HepG2 (cell line): ENCODE data around the gene CELSR2. TPM values are rescaled to one million over a fixed set of nuclear protein-coding genes. Genes with fewer than 3 reads are reported as not detected.

Experiments used
- ATAC-seq: fragments of 200-7000 bp; cut with Tn5 transposase; 3 replicates; pipeline ENCODE4 v1.9.1; 2020; ENCODE audit warnings: mild to moderate bottlenecking, moderate library complexity
- BruUV-seq: library from RNA; stranded (reverse); fragments of 400-500 nt; replicated peaks from 2 replicates; lab custom pipeline; 2021; lab: Mats Ljungman, UMichigan
- CTCF ChIA-PET: fragments of 300-600 bp; formaldehyde crosslinking; extraction: SDS; loops from one replicate; lab custom pipeline; 2021; ENCODE audit warnings: low total read pairs, inconsistent platforms, low intra/inter-chr PET ratio; lab: Yijun Ruan, JAX
- POLR2A ChIA-PET: fragments of 350-600 bp; sonication (Branson Sonifier 250); formaldehyde crosslinking; loops from one replicate; lab custom pipeline; 2020; ENCODE audit warnings: antibody characterized with exemption, inconsistent platforms; lab: Yijun Ruan, JAX
- DNase-seq: peaks from one replicate; pipeline ENCODE4 v3.0.0-alpha.2; 2015; ENCODE audit warnings: low spot score
- FAIRE-seq: peaks from 3 replicates; lab custom pipeline; 2011; peaks lifted over from hg19 to GRCh38; lab: Jason Lieb, UNC
- H2AFZ ChIP-seq: one replicate; pipeline ENCODE4 v1.6.1; 2011; ENCODE audit warnings: low read length, inconsistent platforms
- H3K27ac ChIP-seq: fragments of 300-600 bp; 3 replicates; pipeline ENCODE4 v1.8.0; 2011; ENCODE audit warnings: mixed run types, mild to moderate bottlenecking, mixed read lengths, low read length, inconsistent platforms; ENCODE audit not compliant: insufficient read depth; ENCODE audit errors: extremely low read length
- H3K27me3 ChIP-seq, 2 experiments: fragments of 200-600 bp in 1 of 2; 2 replicates in 1 of 2; 3 replicates in 1 of 2; pipeline versions ENCODE4 v1.6.0 to v1.8.0; 2011; ENCODE audit warnings: low read length in 2 of 2, mild to moderate bottlenecking in 2 of 2, moderate library complexity in 2 of 2, inconsistent platforms in 1 of 2; ENCODE audit not compliant: insufficient read depth in 2 of 2, control insufficient read depth in 1 of 2
- H3K36me3 ChIP-seq, 2 experiments: fragments of 200-600 bp in 1 of 2; replicated peaks in 1 of 2; 2 replicates in 1 of 2; 3 replicates in 1 of 2; pipeline versions ENCODE4 v1.5.1 to v1.8.0; 2011; ENCODE audit warnings: low read length in 2 of 2, inconsistent platforms in 1 of 2; ENCODE audit not compliant: insufficient read depth in 2 of 2, control insufficient read depth in 1 of 2
- H3K4me1 ChIP-seq: 2 replicates; pipeline ENCODE4 v1.5.1; 2012; ENCODE audit warnings: low read length, inconsistent platforms; ENCODE audit not compliant: insufficient read depth
- H3K4me2 ChIP-seq: 2 replicates; pipeline ENCODE4 v1.6.0; 2011; ENCODE audit warnings: low read depth, low read length, inconsistent platforms
- H3K4me3 ChIP-seq, 3 experiments: fragments of 200-600 bp in 1 of 3; sonication (generic), shearing (Covaris generic) in 1 of 3; replicated peaks in 1 of 3; 2 replicates each; pipeline ENCODE4 v1.5.1; 2011 to 2016; ENCODE audit warnings: low read length in 3 of 3, inconsistent platforms in 2 of 3, low read depth in 2 of 3, mild to moderate bottlenecking in 2 of 3, control low read depth in 1 of 3, mixed read lengths in 1 of 3; ENCODE audit not compliant: insufficient read depth in 1 of 3
- H3K79me2 ChIP-seq: one replicate; pipeline ENCODE4 v1.6.1; 2011; ENCODE audit warnings: low read length, inconsistent platforms; ENCODE audit not compliant: insufficient read depth
- H3K9ac ChIP-seq: 2 replicates; pipeline ENCODE4 v1.6.0; 2011; ENCODE audit warnings: mild to moderate bottlenecking, low read depth, low read length, inconsistent platforms; ENCODE audit not compliant: insufficient read depth
- H3K9me3 ChIP-seq: 2 replicates; pipeline ENCODE4 v1.5.1; 2012; ENCODE audit warnings: mild to moderate bottlenecking, low read length
- H4K20me1 ChIP-seq: 2 replicates; pipeline ENCODE4 v1.6.0; 2011; ENCODE audit warnings: inconsistent platforms, mild to moderate bottlenecking, low read length, moderate library complexity; ENCODE audit not compliant: insufficient read depth
- ADNP ChIP-seq: sonication (generic); formaldehyde crosslinking; IDR thresholded peaks from 2 replicates; pipeline ENCODE4 v1.4.0; 2020; ENCODE audit warnings: missing genetic modification reagents
- CEBPG ChIP-seq: IDR thresholded peaks from 2 replicates; pipeline ENCODE4 v1.6.1; 2016
- DMAP1 ChIP-seq: IDR thresholded peaks from 2 replicates; pipeline ENCODE4 v1.6.1; 2016
- FOXJ3 ChIP-seq: sonication (generic); formaldehyde crosslinking; IDR thresholded peaks from 2 replicates; pipeline ENCODE4 v1.4.0; 2020; ENCODE audit warnings: missing genetic modification reagents, mild to moderate bottlenecking, borderline replicate concordance
- FOXP1 ChIP-seq, 2 experiments: fragments of 450-650 bp in 1 of 2; IDR thresholded peaks; 2 replicates each; pipeline ENCODE4 v1.6.1; 2017 to 2018; ENCODE audit warnings: antibody characterized with exemption in 1 of 2
- KMT2A ChIP-seq: sonication (generic); formaldehyde crosslinking; IDR thresholded peaks from 2 replicates; pipeline ENCODE4 v1.4.0; 2020; ENCODE audit warnings: missing genetic modification reagents
- MAF1 ChIP-seq: sonication (generic); formaldehyde crosslinking; IDR thresholded peaks from 2 replicates; pipeline ENCODE4 v1.5.0; 2020; ENCODE audit warnings: missing genetic modification reagents, borderline replicate concordance
- MED8 ChIP-seq: sonication (generic); formaldehyde crosslinking; IDR thresholded peaks from 2 replicates; pipeline ENCODE4 v1.8.1; 2023; ENCODE audit warnings: mild to moderate bottlenecking, missing genetic modification reagents; ENCODE audit not compliant: insufficient replicate concordance
- NCOR1 ChIP-seq: fragments of 200-600 bp; sonication (generic); IDR thresholded peaks from 2 replicates; pipeline ENCODE4 v1.7.0; 2017; ENCODE audit warnings: antibody characterized with exemption, low read length, borderline replicate concordance
- NFYC ChIP-seq: IDR thresholded peaks from 2 replicates; pipeline ENCODE4 v1.6.1; 2016; ENCODE audit warnings: missing genetic modification reagents, missing compliant biosample characterization
- NKX3-1 ChIP-seq: sonication (generic); formaldehyde crosslinking; IDR thresholded peaks from 2 replicates; pipeline ENCODE4 v1.5.0; 2020; ENCODE audit warnings: missing genetic modification reagents
- SIN3B ChIP-seq: fragments of 150-350 bp; IDR thresholded peaks from 2 replicates; pipeline ENCODE4 v1.6.1; 2014; ENCODE audit warnings: low read length
- SP140L ChIP-seq: sonication (generic); formaldehyde crosslinking; IDR thresholded peaks from 2 replicates; pipeline ENCODE4 v1.4.0; 2020; ENCODE audit warnings: missing genetic modification reagents, borderline replicate concordance
- TBP ChIP-seq: sonication (generic); formaldehyde crosslinking; IDR thresholded peaks from 2 replicates; pipeline ENCODE4 v1.5.0; 2020; ENCODE audit warnings: missing genetic modification reagents
- ZNF101 ChIP-seq: sonication (generic); formaldehyde crosslinking; IDR thresholded peaks from 2 replicates; pipeline ENCODE4 v1.4.0; 2020; ENCODE audit warnings: mild to moderate bottlenecking, low read depth, missing genetic modification reagents, borderline replicate concordance
- ZNF232 ChIP-seq: sonication (generic); formaldehyde crosslinking; IDR thresholded peaks from 2 replicates; pipeline ENCODE4 v1.4.0; 2020; ENCODE audit warnings: missing genetic modification reagents, borderline replicate concordance
- ZNF24 ChIP-seq: fragments of 450-650 bp; IDR thresholded peaks from 2 replicates; pipeline ENCODE4 v1.6.1; 2017; ENCODE audit warnings: antibody characterized with exemption, mild to moderate bottlenecking
- ZNF33B ChIP-seq: sonication (generic); formaldehyde crosslinking; IDR thresholded peaks from 2 replicates; pipeline ENCODE4 v1.5.1; 2020; ENCODE audit warnings: mild to moderate bottlenecking, missing genetic modification reagents
- ZNF367 ChIP-seq: sonication (generic); formaldehyde crosslinking; IDR thresholded peaks from 2 replicates; pipeline ENCODE4 v1.4.0; 2020; ENCODE audit warnings: missing genetic modification reagents, borderline replicate concordance
- ZNF660 ChIP-seq: sonication (generic); formaldehyde crosslinking; IDR thresholded peaks from 2 replicates; pipeline ENCODE4 v1.5.1; 2020; ENCODE audit warnings: mild to moderate bottlenecking, low read depth, missing genetic modification reagents, borderline replicate concordance
- ZNF782 ChIP-seq: sonication (generic); formaldehyde crosslinking; IDR thresholded peaks from 2 replicates; pipeline ENCODE4 v1.4.0; 2020; ENCODE audit warnings: missing genetic modification reagents, mild to moderate bottlenecking, borderline replicate concordance
- WGBS: methylation state at CpG from one replicate; pipeline ENCODE4 v1.1.6; 2017; ENCODE audit warnings: low lambda C conversion rate; 5-methylcytosine and 5-hydroxymethylcytosine counted together
- in situ Hi-C: cut with HindIII; loops from 2 replicates; pipeline ENCODE4 v1.10.0; 2017; ENCODE audit warnings: low pct_unique_long_range_greater_than_20kb; ENCODE audit not compliant: extremely low pct_ligation_motif_present
- intact Hi-C: fragments of 100-400 bp; cut with micrococcal nuclease; formaldehyde crosslinking; loops from one replicate; pipeline ENCODE4 v1.10.0; 2022; ENCODE audit not compliant: unreplicated experiment
- polyA plus RNA-seq, 8 experiments: library from polyadenylated mRNA; depleted of rRNA in 3 of 8; stranded (reverse) in 7 of 8; unstranded in 1 of 8; fragments of >200 nt; fragmentation: Illumina TruSeq in 4 of 8; extraction: Trizol in 4 of 8; gene quantifications; 2 replicates each; pipeline versions ENCODE4 v1.2.1 to v1.2.3, GENCODE V29; 2011 to 2016; ENCODE audit warnings: low read depth in 4 of 8, missing spikeins in 1 of 8, mixed read lengths in 1 of 8; ENCODE audit not compliant: insufficient read depth in 1 of 8
- total RNA-seq, 5 experiments: library from RNA; depleted of rRNA; stranded (reverse); fragments of >200 nt; fragmentation: Illumina TruSeq; extraction: Trizol; gene quantifications; 2 replicates each; pipeline ENCODE4 v1.2.3, GENCODE V29; 2016; ENCODE audit warnings: low read depth in 1 of 5
- TF ChIP-seq, protein P1 (sequence below): sonication (generic); formaldehyde crosslinking; IDR thresholded peaks from 2 replicates; pipeline ENCODE4 v1.8.0; 2022; ENCODE audit warnings: mild to moderate bottlenecking, missing genetic modification reagents; ENCODE audit not compliant: insufficient replicate concordance
- TF ChIP-seq, protein P2 (sequence below): sonication (generic); formaldehyde crosslinking; IDR thresholded peaks from 2 replicates; pipeline ENCODE4 v1.5.0; 2020; ENCODE audit warnings: missing genetic modification reagents

The CELSR2 gene
- total and polyA plus RNA-seq, 2 of the 13 experiments (the other 11 are each of a cell fraction or from before 2014, with no cell fraction given): 4.0 to 6.6 TPM

- TF ChIP-seq, protein P1, sequence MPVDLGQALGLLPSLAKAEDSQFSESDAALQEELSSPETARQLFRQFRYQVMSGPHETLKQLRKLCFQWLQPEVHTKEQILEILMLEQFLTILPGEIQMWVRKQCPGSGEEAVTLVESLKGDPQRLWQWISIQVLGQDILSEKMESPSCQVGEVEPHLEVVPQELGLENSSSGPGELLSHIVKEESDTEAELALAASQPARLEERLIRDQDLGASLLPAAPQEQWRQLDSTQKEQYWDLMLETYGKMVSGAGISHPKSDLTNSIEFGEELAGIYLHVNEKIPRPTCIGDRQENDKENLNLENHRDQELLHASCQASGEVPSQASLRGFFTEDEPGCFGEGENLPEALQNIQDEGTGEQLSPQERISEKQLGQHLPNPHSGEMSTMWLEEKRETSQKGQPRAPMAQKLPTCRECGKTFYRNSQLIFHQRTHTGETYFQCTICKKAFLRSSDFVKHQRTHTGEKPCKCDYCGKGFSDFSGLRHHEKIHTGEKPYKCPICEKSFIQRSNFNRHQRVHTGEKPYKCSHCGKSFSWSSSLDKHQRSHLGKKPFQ: no peak
- TF ChIP-seq NKX3-1 (CRISPR knock-in tag) (no peak), SP140L (CRISPR knock-in tag) (no peak), ZNF782 (CRISPR knock-in tag) (no peak), ZNF101 (CRISPR knock-in tag) (no peak), ZNF660 (CRISPR knock-in tag) (no peak), ZNF33B (CRISPR knock-in tag) (no peak), FOXP1 (IDR thresholded peaks at IDR 0.05) (no peak), FOXP1 (CRISPR knock-in tag; IDR thresholded peaks at IDR 0.05) (no peak)
Observed at GRCh38 chr1:109206339-109206738, 43.0 kb upstream of the CELSR2 start (continued).

- intact Hi-C loops (no loop called here), in situ Hi-C loops (no loop called here)
- Histone ChIP-seq H3K4me2 (no peak overlapping the region), H3K9me3 (no peaks in the 10 kb centered on the region), H3K9ac (no peak overlapping the region), H3K27ac (no peak overlapping the region), H3K79me2 (no peaks in the 10 kb centered on the region), H3K4me3 (no peak overlapping the region), H3K36me3 (no peaks in the 10 kb centered on the region), H3K27me3 (peaks cover 0 to 8% of the 10 kb centered on the region in 2 experiments; a peak in 1 of 5 replicates), H2AFZ (no peak overlapping the region), H3K4me1 (peaks cover 18% of the 10 kb centered on the region), H4K20me1 (no peaks in the 10 kb centered on the region)
- DNase-seq: no peak
- CTCF ChIA-PET: no interaction called here
- POLR2A ChIA-PET: no interaction called here
- ATAC-seq: no peak
- FAIRE-seq: no peak
- WGBS: 60% methylated on average over 7 of the region's 7 CpGs
- no TSS peak for BruUV-seq
- TF ChIP-seq, protein P2, sequence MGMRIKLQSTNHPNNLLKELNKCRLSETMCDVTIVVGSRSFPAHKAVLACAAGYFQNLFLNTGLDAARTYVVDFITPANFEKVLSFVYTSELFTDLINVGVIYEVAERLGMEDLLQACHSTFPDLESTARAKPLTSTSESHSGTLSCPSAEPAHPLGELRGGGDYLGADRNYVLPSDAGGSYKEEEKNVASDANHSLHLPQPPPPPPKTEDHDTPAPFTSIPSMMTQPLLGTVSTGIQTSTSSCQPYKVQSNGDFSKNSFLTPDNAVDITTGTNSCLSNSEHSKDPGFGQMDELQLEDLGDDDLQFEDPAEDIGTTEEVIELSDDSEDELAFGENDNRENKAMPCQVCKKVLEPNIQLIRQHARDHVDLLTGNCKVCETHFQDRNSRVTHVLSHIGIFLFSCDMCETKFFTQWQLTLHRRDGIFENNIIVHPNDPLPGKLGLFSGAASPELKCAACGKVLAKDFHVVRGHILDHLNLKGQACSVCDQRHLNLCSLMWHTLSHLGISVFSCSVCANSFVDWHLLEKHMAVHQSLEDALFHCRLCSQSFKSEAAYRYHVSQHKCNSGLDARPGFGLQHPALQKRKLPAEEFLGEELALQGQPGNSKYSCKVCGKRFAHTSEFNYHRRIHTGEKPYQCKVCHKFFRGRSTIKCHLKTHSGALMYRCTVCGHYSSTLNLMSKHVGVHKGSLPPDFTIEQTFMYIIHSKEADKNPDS (CRISPR knock-in tag): no peak
- TF ChIP-seq TBP (CRISPR knock-in tag) (no peak), CEBPG (no peak), NCOR1 (no peak), MAF1 (CRISPR knock-in tag) (no peak), MED8 (no peak), ZNF367 (no peak), SIN3B (no peak), DMAP1 (CRISPR knock-in tag) (no peak), NFYC (CRISPR knock-in tag) (no peak), KMT2A (CRISPR knock-in tag) (no peak), ADNP (CRISPR knock-in tag) (no peak), FOXJ3 (CRISPR knock-in tag) (no peak), ZNF232 (no peak), ZNF24 (no peak)
Observed at GRCh38 chr1:109207467-109208103, 41.8 kb upstream of the CELSR2 start.
